ENCODE measurements around the gene MDFIC.

Gene MDFIC

GRCh38 chr7:114901771-114902170 lies 20.1 kb upstream of the MDFIC start:
- DNase-seq (ENCODE audit: insufficient read length, low spot score) (no peak), FAIRE-seq (no peak)

GRCh38 chr7:114903131-114903530 lies 18.8 kb upstream of the MDFIC start:
- no peak for DNase-seq (ENCODE audit: insufficient read length, low spot score)
- TF ChIP-seq TAF1 (IDR thresholded peaks at IDR 0.05; ENCODE audit: low read depth, low read length) (no peak), POU2F2 (IDR thresholded peaks at IDR 0.05; ENCODE audit: low read depth, low read length) (no peak), POLR2A (IDR thresholded peaks at IDR 0.05; ENCODE audit: low read depth, low read length) (no peak), PAX5 (IDR thresholded peaks at IDR 0.05; ENCODE audit: insufficient read depth, low read length, severe bottlenecking) (no peak), SPI1 (IDR thresholded peaks at IDR 0.05; ENCODE audit: low read depth, low read length) (no peak), POLR2AphosphoS5 (IDR thresholded peaks at IDR 0.05; ENCODE audit: low read depth, low read length) (no peak)
- no peak for FAIRE-seq

More at GRCh38 chr7:114901771-114902170, 20.1 kb upstream of the MDFIC start:
- TF ChIP-seq POU2F2 (IDR thresholded peaks at IDR 0.05; ENCODE audit: low read depth, low read length), result no peak
- no peak for TF ChIP-seq SPI1 (IDR thresholded peaks at IDR 0.05; ENCODE audit: low read depth, low read length)
- TF ChIP-seq POLR2AphosphoS5 (IDR thresholded peaks at IDR 0.05; ENCODE audit: low read depth, low read length), result no peak
- no peak for TF ChIP-seq POLR2A (IDR thresholded peaks at IDR 0.05; ENCODE audit: low read depth, low read length)
- no peak for TF ChIP-seq TAF1 (IDR thresholded peaks at IDR 0.05; ENCODE audit: low read depth, low read length)
- TF ChIP-seq PAX5 (IDR thresholded peaks at IDR 0.05; ENCODE audit: insufficient read depth, low read length, severe bottlenecking), result no peak

- TF ChIP-seq PAX5 (IDR thresholded peaks at IDR 0.05; ENCODE audit: insufficient read depth, low read length, severe bottlenecking), result no peak
- no peak for DNase-seq (ENCODE audit: insufficient read length, low spot score)
- no peak for FAIRE-seq
These were observed 11.1 kb upstream of the MDFIC start for GRCh38 chr7:114910787-114911186.

- TF ChIP-seq POLR2AphosphoS5 (IDR thresholded peaks at IDR 0.05; ENCODE audit: low read depth, low read length) (no peak), POU2F2 (IDR thresholded peaks at IDR 0.05; ENCODE audit: low read depth, low read length) (no peak), TAF1 (IDR thresholded peaks at IDR 0.05; ENCODE audit: low read depth, low read length) (no peak), POLR2A (IDR thresholded peaks at IDR 0.05; ENCODE audit: low read depth, low read length) (no peak), PAX5 (IDR thresholded peaks at IDR 0.05; ENCODE audit: insufficient read depth, low read length, severe bottlenecking) (no peak), SPI1 (IDR thresholded peaks at IDR 0.05; ENCODE audit: low read depth, low read length) (no peak)
- FAIRE-seq (no peak), DNase-seq (ENCODE audit: insufficient read length, low spot score) (no peak)
These were observed 10.5 kb upstream of the MDFIC start for GRCh38 chr7:114911411-114911810.

- FAIRE-seq, result peak; percentile 97
- TF ChIP-seq POLR2AphosphoS5 (IDR thresholded peaks at IDR 0.05; ENCODE audit: low read depth, low read length), result peak; percentile 83
- no peak for TF ChIP-seq PAX5 (IDR thresholded peaks at IDR 0.05; ENCODE audit: insufficient read depth, low read length, severe bottlenecking)
- TF ChIP-seq SPI1 (IDR thresholded peaks at IDR 0.05; ENCODE audit: low read depth, low read length), result peak; percentile 72
- peak; percentile 77 for TF ChIP-seq POU2F2 (IDR thresholded peaks at IDR 0.05; ENCODE audit: low read depth, low read length)
- TF ChIP-seq TAF1 (IDR thresholded peaks at IDR 0.05; ENCODE audit: low read depth, low read length), result peak; percentile 89
- TF ChIP-seq POLR2A (IDR thresholded peaks at IDR 0.05; ENCODE audit: low read depth, low read length), result peak; percentile 95
- DNase-seq (ENCODE audit: insufficient read length, low spot score), result peak; percentile 13
These were observed 5.5 kb upstream of the MDFIC start for GRCh38 chr7:114916261-114916892.

GRCh38 chr7:114917211-114917839 lies 4.6 kb upstream of the MDFIC start:
- FAIRE-seq (no peak), DNase-seq (ENCODE audit: insufficient read length, low spot score) (no peak)
- TF ChIP-seq TAF1 (IDR thresholded peaks at IDR 0.05; ENCODE audit: low read depth, low read length) (no peak), SPI1 (IDR thresholded peaks at IDR 0.05; ENCODE audit: low read depth, low read length) (no peak), POLR2A (IDR thresholded peaks at IDR 0.05; ENCODE audit: low read depth, low read length) (peak; percentile 53), POLR2AphosphoS5 (IDR thresholded peaks at IDR 0.05; ENCODE audit: low read depth, low read length) (peak; percentile 33; the same call in 1 of the 2 replicates)

GRCh38 chr7:114919587-114919986 lies 2.3 kb upstream of the MDFIC start:
- FAIRE-seq (peak; percentile 61), DNase-seq (ENCODE audit: insufficient read length, low spot score) (no peak)
- TF ChIP-seq POLR2AphosphoS5 (IDR thresholded peaks at IDR 0.05; ENCODE audit: low read depth, low read length) (no peak; the same call in 1 of the 2 replicates), PAX5 (IDR thresholded peaks at IDR 0.05; ENCODE audit: insufficient read depth, low read length, severe bottlenecking) (no peak), POU2F2 (IDR thresholded peaks at IDR 0.05; ENCODE audit: low read depth, low read length) (peak; percentile 77), TAF1 (IDR thresholded peaks at IDR 0.05; ENCODE audit: low read depth, low read length) (no peak; the same call in 1 of the 2 replicates), SPI1 (IDR thresholded peaks at IDR 0.05; ENCODE audit: low read depth, low read length) (peak; percentile 31; the same call in 1 of the 2 replicates), POLR2A (IDR thresholded peaks at IDR 0.05; ENCODE audit: low read depth, low read length) (no peak)

GRCh38 chr7:114921631-114922025 lies 266 bp upstream of the MDFIC start:
- DNase-seq (ENCODE audit: insufficient read length, low spot score) (no peak), FAIRE-seq (peak; percentile 81)
- TF ChIP-seq POLR2A (IDR thresholded peaks at IDR 0.05; ENCODE audit: low read depth, low read length) (no peak), POLR2AphosphoS5 (IDR thresholded peaks at IDR 0.05; ENCODE audit: low read depth, low read length) (no peak), PAX5 (IDR thresholded peaks at IDR 0.05; ENCODE audit: insufficient read depth, low read length, severe bottlenecking) (no peak), SPI1 (IDR thresholded peaks at IDR 0.05; ENCODE audit: low read depth, low read length) (no peak), POU2F2 (IDR thresholded peaks at IDR 0.05; ENCODE audit: low read depth, low read length) (no peak), TAF1 (IDR thresholded peaks at IDR 0.05; ENCODE audit: low read depth, low read length) (no peak)

- DNase-seq (ENCODE audit: insufficient read length, low spot score) (peak; percentile 19), FAIRE-seq (peak; percentile 84)
- TF ChIP-seq POLR2A (IDR thresholded peaks at IDR 0.05; ENCODE audit: low read depth, low read length), result peak; percentile 18; the same call in 1 of the 2 replicates
- 0 out of 2 replicates have a peak, but pooled peaks have one; percentile 24 for TF ChIP-seq SPI1 (IDR thresholded peaks at IDR 0.05; ENCODE audit: low read depth, low read length)
- TF ChIP-seq TAF1 (IDR thresholded peaks at IDR 0.05; ENCODE audit: low read depth, low read length), result no peak
These were observed 933 bp downstream of the MDFIC start for GRCh38 chr7:114922652-114923402.
